NCI-H1694 treated with DMSO at 0.1 percent for 48 hours (cell line): Measurements from ENCODE around the gene TSFM.
A peak's percentile ranks its signal among the peaks of the same experiment; 100 is the strongest.

Experiments
- DNase-seq: peaks from one replicate; lab custom pipeline; 2025; lab: John Stamatoyannopoulos, UW

Gene TSFM

GRCh38 chr12:57780284-57780897 is 2.2 kb upstream of the TSFM start:
- no peak for DNase-seq

- no peak for DNase-seq
These were observed 1.3 kb upstream of the TSFM start for GRCh38 chr12:57781244-57781643.

GRCh38 chr12:57781801-57782200 is 786 bp upstream of the TSFM start:
- DNase-seq = no peak

GRCh38 chr12:57782243-57782607 is 362 bp upstream of the TSFM start:
- no peak for DNase-seq

GRCh38 chr12:57783466-57783801 is 847 bp downstream of the TSFM start:
- DNase-seq = no peak

GRCh38 chr12:57783861-57784260 is 1.3 kb downstream of the TSFM start:
- DNase-seq = no peak

GRCh38 chr12:57793920-57794319 is 11.3 kb downstream of the TSFM start:
- DNase-seq = no peak

GRCh38 chr12:57795354-57795753 is 12.8 kb downstream of the TSFM start:
- no peak for DNase-seq

GRCh38 chr12:57796996-57797395 is 14.4 kb downstream of the TSFM start:
- DNase-seq = no peak

GRCh38 chr12:57797933-57798332 is 15.3 kb downstream of the TSFM start:
- no peak for DNase-seq

- DNase-seq = no peak
These were observed 18.4 kb downstream of the TSFM start for GRCh38 chr12:57800965-57801364.

GRCh38 chr12:57802607-57803006 is 20.0 kb downstream of the TSFM start:
- DNase-seq = no peak

- peak; percentile 29 for DNase-seq
These were observed 20.8 kb downstream of the TSFM start for GRCh38 chr12:57803319-57803893.

- no peak for DNase-seq
These were observed 24.1 kb downstream of the TSFM start for GRCh38 chr12:57806677-57807076.

GRCh38 chr12:57807285-57807684 is 24.7 kb downstream of the TSFM start:
- DNase-seq = no peak

- DNase-seq = no peak
These were observed 25.8 kb downstream of the TSFM start for GRCh38 chr12:57808351-57808750.

GRCh38 chr12:57809425-57809824 is 26.8 kb downstream of the TSFM start:
- no peak for DNase-seq

- no peak for DNase-seq
These were observed 27.9 kb downstream of the TSFM start for GRCh38 chr12:57810450-57810849.

GRCh38 chr12:57811028-57811755 is 28.6 kb downstream of the TSFM start:
- no peak for DNase-seq

GRCh38 chr12:57813111-57813970 is 30.8 kb downstream of the TSFM start:
- no peak for DNase-seq

GRCh38 chr12:57813971-57814772 is 31.6 kb downstream of the TSFM start:
- no peak for DNase-seq
